HG03457 (cell line): ENCODE results near the gene TRIM56.
"Not testable (repeated sequence)": the region's sequence is repeated elsewhere in the genome, so short reads cannot be mapped to it uniquely, and the experiment has no call there.

Experiments used
- ATAC-seq: cut with Tn5 transposase; IDR thresholded peaks from one replicate; pipeline ENCODE4 v1.9.1; 2021; ENCODE audit warnings: moderate number of reproducible peaks; ENCODE audit not compliant: unreplicated experiment

Gene TRIM56

GRCh38 chr7:101088858-101089529 is 3.7 kb downstream of the TRIM56 start:
- ATAC-seq: no peak

GRCh38 chr7:101089876-101090275 is 4.6 kb downstream of the TRIM56 start:
- no peak for ATAC-seq

- not testable (repeated sequence) for ATAC-seq
Measured at GRCh38 chr7:101092266-101092905, 7.1 kb downstream of the TRIM56 start.

- no peak for ATAC-seq
Measured at GRCh38 chr7:101093906-101094305, 8.6 kb downstream of the TRIM56 start.

- ATAC-seq: no peak
Measured at GRCh38 chr7:101094376-101094775, 9.1 kb downstream of the TRIM56 start.

- no peak for ATAC-seq
Measured at GRCh38 chr7:101094791-101095375, 9.6 kb downstream of the TRIM56 start.

GRCh38 chr7:101096331-101096956 is 11.2 kb downstream of the TRIM56 start:
- ATAC-seq: no peak

GRCh38 chr7:101096957-101097347 is 11.7 kb downstream of the TRIM56 start:
- ATAC-seq: no peak

GRCh38 chr7:101097561-101097960 is 12.3 kb downstream of the TRIM56 start:
- no peak for ATAC-seq

GRCh38 chr7:101099969-101100781 is 14.9 kb downstream of the TRIM56 start:
- no peak for ATAC-seq

GRCh38 chr7:101100858-101101847 is 15.9 kb downstream of the TRIM56 start:
- ATAC-seq: no peak

- no peak for ATAC-seq
Measured at GRCh38 chr7:101102026-101102425, 16.7 kb downstream of the TRIM56 start.

- not testable (repeated sequence) for ATAC-seq
Measured at GRCh38 chr7:101103701-101104100, 18.4 kb downstream of the TRIM56 start.

GRCh38 chr7:101104193-101104713 is 19.0 kb downstream of the TRIM56 start:
- ATAC-seq: no peak

GRCh38 chr7:101104799-101105198 is 19.5 kb downstream of the TRIM56 start:
- ATAC-seq: no peak

GRCh38 chr7:101105248-101105647 is 20.0 kb downstream of the TRIM56 start:
- not testable (repeated sequence) for ATAC-seq

GRCh38 chr7:101106386-101106785 is 21.1 kb downstream of the TRIM56 start:
- no peak for ATAC-seq

- no peak for ATAC-seq
Measured at GRCh38 chr7:101108330-101108857, 23.1 kb downstream of the TRIM56 start.

- ATAC-seq: no peak
Measured at GRCh38 chr7:101108961-101109360, 23.7 kb downstream of the TRIM56 start.
